Measurements from ENCODE around the gene COA3. TPM values are rescaled to one million over a fixed set of nuclear protein-coding genes. Genes with fewer than 3 reads are reported as not detected.

The COA3 gene
- total RNA-seq, 1 donor from 2014 or later = 31.8 TPM

GRCh38 chr17:42796066-42796758 is 2.3 kb downstream of the COA3 start:
- no peak for DNase-seq (ENCODE audit: low read depth)
- no peak overlapping the region for H3K27ac Mint-ChIP-seq (ENCODE audit: unreplicated experiment)
- no peaks in the 10 kb centered on the region for H3K9me3 Mint-ChIP-seq (ENCODE audit: unreplicated experiment)
- Histone ChIP-seq H3K27me3 (ENCODE audit: insufficient read depth, low read length) (no peaks in the 10 kb centered on the region), H3K27ac (ENCODE audit: low read depth, low read length) (no peak overlapping the region), H3K36me3 (ENCODE audit: insufficient read depth, low read length) (peaks cover 3% of the 10 kb centered on the region), H3K4me2 (ENCODE audit: low read length) (no peak overlapping the region), H3K4me3 (ENCODE audit: insufficient read depth, low read depth, low read length) (no peak overlapping the region), H3K4me1 (ENCODE audit: insufficient read depth, low read length) (peaks cover 10% of the 10 kb centered on the region), H2AFZ (ENCODE audit: low read depth, low read length) (no peak overlapping the region), H3K9me3 (ENCODE audit: insufficient read depth, low read depth, low read length) (no peaks in the 10 kb centered on the region), H3K79me2 (ENCODE audit: insufficient read depth, low read length) (peaks cover 14% of the 10 kb centered on the region), H3K9ac (ENCODE audit: low read length) (no peak overlapping the region), H4K20me1 (ENCODE audit: insufficient read depth, low read length) (no peaks in the 10 kb centered on the region)
- H3K4me1 Mint-ChIP-seq (ENCODE audit: low read depth, unreplicated experiment) = peaks cover 7% of the 10 kb centered on the region
- peaks cover 13% of the 10 kb centered on the region for H3K36me3 Mint-ChIP-seq (ENCODE audit: low read depth, unreplicated experiment)
- no peak for FAIRE-seq
- TF ChIP-seq CTCF (IDR thresholded peaks at IDR 0.05; ENCODE audit: insufficient read depth, low read depth, low read length) (no peak), EZH2 (IDR thresholded peaks at IDR 0.05; ENCODE audit: insufficient read depth, low read length) (no peak)
- H3K27me3 Mint-ChIP-seq (ENCODE audit: low read depth, unreplicated experiment) = no peaks in the 10 kb centered on the region
- peak overlapping the region; percentile 94 for H3K4me3 Mint-ChIP-seq (ENCODE audit: unreplicated experiment)

GRCh38 chr17:42795465-42795864 is 3.0 kb downstream of the COA3 start:
- no peaks in the 10 kb centered on the region for H3K27me3 ChIP-seq (ENCODE audit: insufficient read depth, low read length)
- H3K4me2 ChIP-seq (ENCODE audit: low read length) = no peak overlapping the region
- H3K4me1 Mint-ChIP-seq (ENCODE audit: low read depth, unreplicated experiment) = peaks cover 7% of the 10 kb centered on the region
- H3K4me3 ChIP-seq (ENCODE audit: insufficient read depth, low read depth, low read length) = no peak overlapping the region
- H3K9me3 ChIP-seq (ENCODE audit: insufficient read depth, low read depth, low read length) = no peaks in the 10 kb centered on the region
- peaks cover 10% of the 10 kb centered on the region for H3K4me1 ChIP-seq (ENCODE audit: insufficient read depth, low read length)
- DNase-seq (ENCODE audit: low read depth) (no peak), FAIRE-seq (no peak)
- TF ChIP-seq CTCF (IDR thresholded peaks at IDR 0.05; ENCODE audit: insufficient read depth, low read depth, low read length) (no peak), EZH2 (IDR thresholded peaks at IDR 0.05; ENCODE audit: insufficient read depth, low read length) (no peak)
- H3K36me3 ChIP-seq (ENCODE audit: insufficient read depth, low read length) = peaks cover 5% of the 10 kb centered on the region
- H3K36me3 Mint-ChIP-seq (ENCODE audit: low read depth, unreplicated experiment) = peaks cover 19% of the 10 kb centered on the region
- H3K27ac ChIP-seq (ENCODE audit: low read depth, low read length) = no peak overlapping the region
- no peaks in the 10 kb centered on the region for H4K20me1 ChIP-seq (ENCODE audit: insufficient read depth, low read length)
- peaks cover 14% of the 10 kb centered on the region for H3K79me2 ChIP-seq (ENCODE audit: insufficient read depth, low read length)
- H3K4me3 Mint-ChIP-seq (ENCODE audit: unreplicated experiment) = peak overlapping the region; percentile 40
- no peaks in the 10 kb centered on the region for H3K9me3 Mint-ChIP-seq (ENCODE audit: unreplicated experiment)
- H3K27me3 Mint-ChIP-seq (ENCODE audit: low read depth, unreplicated experiment) = no peaks in the 10 kb centered on the region
- H3K9ac ChIP-seq (ENCODE audit: low read length) = no peak overlapping the region
- H3K27ac Mint-ChIP-seq (ENCODE audit: unreplicated experiment) = no peak overlapping the region
- H2AFZ ChIP-seq (ENCODE audit: low read depth, low read length) = no peak overlapping the region

- no peaks in the 10 kb centered on the region for H3K27me3 Mint-ChIP-seq (ENCODE audit: low read depth, unreplicated experiment)
- Histone ChIP-seq H3K27me3 (ENCODE audit: insufficient read depth, low read length) (no peaks in the 10 kb centered on the region), H3K79me2 (ENCODE audit: insufficient read depth, low read length) (peaks cover 14% of the 10 kb centered on the region), H3K27ac (ENCODE audit: low read depth, low read length) (no peak overlapping the region), H3K9me3 (ENCODE audit: insufficient read depth, low read depth, low read length) (no peaks in the 10 kb centered on the region), H3K9ac (ENCODE audit: low read length) (no peak overlapping the region), H3K4me3 (ENCODE audit: insufficient read depth, low read depth, low read length) (no peak overlapping the region), H3K36me3 (ENCODE audit: insufficient read depth, low read length) (peaks cover 7% of the 10 kb centered on the region), H3K4me1 (ENCODE audit: insufficient read depth, low read length) (peaks cover 10% of the 10 kb centered on the region), H3K4me2 (ENCODE audit: low read length) (no peak overlapping the region), H2AFZ (ENCODE audit: low read depth, low read length) (no peak overlapping the region), H4K20me1 (ENCODE audit: insufficient read depth, low read length) (no peaks in the 10 kb centered on the region)
- no peak overlapping the region for H3K27ac Mint-ChIP-seq (ENCODE audit: unreplicated experiment)
- no peaks in the 10 kb centered on the region for H3K9me3 Mint-ChIP-seq (ENCODE audit: unreplicated experiment)
- FAIRE-seq (no peak), DNase-seq (ENCODE audit: low read depth) (no peak)
- H3K4me3 Mint-ChIP-seq (ENCODE audit: unreplicated experiment) = no peak overlapping the region
- peaks cover 20% of the 10 kb centered on the region for H3K36me3 Mint-ChIP-seq (ENCODE audit: low read depth, unreplicated experiment)
- TF ChIP-seq CTCF (IDR thresholded peaks at IDR 0.05; ENCODE audit: insufficient read depth, low read depth, low read length) (no peak), EZH2 (IDR thresholded peaks at IDR 0.05; ENCODE audit: insufficient read depth, low read length) (no peak)
- H3K4me1 Mint-ChIP-seq (ENCODE audit: low read depth, unreplicated experiment) = peaks cover 7% of the 10 kb centered on the region
These were observed 3.4 kb downstream of the COA3 start for GRCh38 chr17:42795061-42795460.

Measured in astrocyte (in vitro differentiated cells and primary cell).